ENCODE measurements around the gene SORBS1. TPM values are rescaled to one million over a fixed set of nuclear protein-coding genes. Genes with fewer than 3 reads are reported as not detected.

SORBS1 gene
- total and polyA plus RNA-seq, 9 of the 15 experiments (the other 6 are each of a cell fraction or from before 2014, with no cell fraction given), result 2.0 to 13.3 (median 6.5) TPM

DNA sequence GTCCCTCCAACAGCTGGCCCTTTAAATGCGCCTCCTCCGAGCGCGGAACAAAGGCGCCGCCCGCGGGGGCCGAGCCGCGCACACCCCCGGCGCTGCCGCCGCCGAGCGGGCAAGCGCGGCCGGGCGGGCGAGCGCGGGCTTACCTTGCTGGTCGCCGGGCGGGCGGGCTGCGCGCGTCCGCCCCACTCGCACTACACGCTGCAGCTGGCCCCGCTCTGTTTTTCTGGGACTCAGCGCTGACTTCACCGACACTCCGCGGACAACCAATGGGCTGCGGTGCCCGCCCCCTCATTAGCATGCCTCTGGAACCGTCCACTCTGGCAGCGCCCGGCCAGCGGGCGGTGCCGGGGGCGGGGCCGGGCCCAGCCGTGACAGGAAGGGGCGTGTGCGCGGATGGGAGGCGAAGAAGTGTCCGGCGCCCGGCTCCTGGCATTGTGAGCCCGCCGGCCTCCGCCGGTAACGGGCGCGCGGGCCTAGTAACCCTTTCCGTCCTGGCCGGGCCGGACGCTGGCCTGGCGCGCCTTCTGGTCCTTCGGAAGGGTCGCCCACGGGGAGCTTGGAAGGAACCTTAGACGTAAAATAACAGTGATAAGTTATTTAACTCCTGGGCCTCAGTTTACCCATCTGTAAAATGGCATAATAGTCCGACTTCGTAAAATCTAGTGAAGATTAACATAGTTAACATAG is at the start of gene SORBS1 (continued):
- TF ChIP-seq TCF7 (IDR thresholded peaks at IDR 0.05; ENCODE audit: borderline replicate concordance) (0 out of 2 replicates have a peak, but pooled peaks have one; percentile 48), PTBP1 (IDR thresholded peaks at IDR 0.05; ENCODE audit: low read depth, low read length) (0 out of 2 replicates have a peak, but pooled peaks have one; percentile 45), HDAC2 (IDR thresholded peaks at IDR 0.05) (peak; percentile 99), POLR2G (IDR thresholded peaks at IDR 0.05; ENCODE audit: low read depth, low read length) (peak; percentile 88), MXI1 (IDR thresholded peaks at IDR 0.05; ENCODE audit: low read depth, low read length) (0 out of 2 replicates have a peak, but pooled peaks have one; percentile 51), CCNT2 (IDR thresholded peaks at IDR 0.05; ENCODE audit: borderline replicate concordance, extremely low read depth, insufficient read length, low read depth, low read length) (peak; percentile 77), SMAD4 (CRISPR knock-in tag; conservative IDR thresholded peaks at IDR 0.05) (peak; percentile 25; the same call in 1 of the 2 replicates), ZNF780A (CRISPR knock-in tag; IDR thresholded peaks at IDR 0.05) (no peak), ZNF785 (CRISPR knock-in tag; IDR thresholded peaks at IDR 0.05) (no peak), RBBP5 (IDR thresholded peaks at IDR 0.05; ENCODE audit: borderline replicate concordance, insufficient read depth, low read length, poor library complexity, severe bottlenecking) (peak; percentile 40), TRIM24 (IDR thresholded peaks at IDR 0.05) (0 out of 4 replicates have a peak, but pooled peaks of 1 of the 2 experiments have one; percentile 17), HDGF (IDR thresholded peaks at IDR 0.05) (peak; percentile 80; the same call in 1 of the 2 replicates), PHB2 (IDR thresholded peaks at IDR 0.05; ENCODE audit: low read depth) (no peak), ARHGAP35 (IDR thresholded peaks at IDR 0.05; ENCODE audit: partially characterized antibody) (no peak), ZNF175 (CRISPR knock-in tag; IDR thresholded peaks at IDR 0.05; ENCODE audit: low read depth) (no peak), PHF8 (IDR thresholded peaks at IDR 0.05; ENCODE audit: borderline replicate concordance, low read length) (peak; percentile 64; the same call in 1 of the 2 replicates), POLR2A (conservative IDR thresholded peaks at IDR 0.05) (peak; percentile 53), GABPB2 (CRISPR knock-in tag; conservative IDR thresholded peaks at IDR 0.05) (no peak), FOXJ3 (CRISPR knock-in tag; IDR thresholded peaks at IDR 0.05) (no peak), POLR2AphosphoS5 (IDR thresholded peaks at IDR 0.05; ENCODE audit: control insufficient read depth, insufficient read depth, low read depth, low read length) (peak; percentile 34), MTA3 (IDR thresholded peaks at IDR 0.05; ENCODE audit: borderline replicate concordance) (0 out of 2 replicates have a peak, but pooled peaks have one; percentile 40), MEIS2 (IDR thresholded peaks at IDR 0.05; ENCODE audit: partially characterized antibody) (peak; percentile 16)
- TF ChIP-seq, protein P1, sequence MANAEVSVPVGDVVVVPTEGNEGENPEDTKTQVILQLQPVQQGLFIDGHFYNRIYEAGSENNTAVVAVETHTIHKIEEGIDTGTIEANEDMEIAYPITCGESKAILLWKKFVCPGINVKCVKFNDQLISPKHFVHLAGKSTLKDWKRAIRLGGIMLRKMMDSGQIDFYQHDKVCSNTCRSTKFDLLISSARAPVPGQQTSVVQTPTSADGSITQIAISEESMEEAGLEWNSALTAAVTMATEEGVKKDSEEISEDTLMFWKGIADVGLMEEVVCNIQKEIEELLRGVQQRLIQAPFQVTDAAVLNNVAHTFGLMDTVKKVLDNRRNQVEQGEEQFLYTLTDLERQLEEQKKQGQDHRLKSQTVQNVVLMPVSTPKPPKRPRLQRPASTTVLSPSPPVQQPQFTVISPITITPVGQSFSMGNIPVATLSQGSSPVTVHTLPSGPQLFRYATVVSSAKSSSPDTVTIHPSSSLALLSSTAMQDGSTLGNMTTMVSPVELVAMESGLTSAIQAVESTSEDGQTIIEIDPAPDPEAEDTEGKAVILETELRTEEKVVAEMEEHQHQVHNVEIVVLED (CRISPR knock-in tag; IDR thresholded peaks at IDR 0.05), result no peak
- TF ChIP-seq, protein P2, sequence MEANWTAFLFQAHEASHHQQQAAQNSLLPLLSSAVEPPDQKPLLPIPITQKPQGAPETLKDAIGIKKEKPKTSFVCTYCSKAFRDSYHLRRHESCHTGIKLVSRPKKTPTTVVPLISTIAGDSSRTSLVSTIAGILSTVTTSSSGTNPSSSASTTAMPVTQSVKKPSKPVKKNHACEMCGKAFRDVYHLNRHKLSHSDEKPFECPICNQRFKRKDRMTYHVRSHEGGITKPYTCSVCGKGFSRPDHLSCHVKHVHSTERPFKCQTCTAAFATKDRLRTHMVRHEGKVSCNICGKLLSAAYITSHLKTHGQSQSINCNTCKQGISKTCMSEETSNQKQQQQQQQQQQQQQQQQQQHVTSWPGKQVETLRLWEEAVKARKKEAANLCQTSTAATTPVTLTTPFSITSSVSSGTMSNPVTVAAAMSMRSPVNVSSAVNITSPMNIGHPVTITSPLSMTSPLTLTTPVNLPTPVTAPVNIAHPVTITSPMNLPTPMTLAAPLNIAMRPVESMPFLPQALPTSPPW (CRISPR knock-in tag; IDR thresholded peaks at IDR 0.05), result peak; percentile 57
